Small intestine (tissue), 7 donors: ENCODE measurements around the gene C5orf34. TPM values are rescaled to one million over a fixed set of nuclear protein-coding genes. Genes with fewer than 3 reads are reported as not detected.
"Not testable (repeated sequence)": the region's sequence is repeated elsewhere in the genome, so short reads cannot be mapped to it uniquely, and the experiment has no call there.

Source experiments
- DNase-seq, 2 donors: peaks; one replicate each; pipeline versions ENCODE4 v3.0.0 to v3.0.0-alpha.2; 2013
- FAIRE-seq: peaks from 2 replicates; lab custom pipeline; 2012; peaks lifted over from hg19 to GRCh38; lab: Jason Lieb, UNC
- H3K27ac ChIP-seq, 3 donors: one replicate each; pipeline ENCODE4 v1.5.1; 2013; ENCODE audit warnings: low read length in 2 of 3, mild to moderate bottlenecking in 2 of 3, control low read depth in 1 of 3, inconsistent platforms in 1 of 3, low read depth in 1 of 3, moderate library complexity in 1 of 3
- H3K27me3 ChIP-seq, 3 donors: one replicate each; pipeline ENCODE4 v1.6.1; 2013; ENCODE audit warnings: low read length in 3 of 3, inconsistent platforms in 1 of 3; ENCODE audit not compliant: control insufficient read depth in 3 of 3, insufficient read depth in 3 of 3
- H3K36me3 ChIP-seq, 3 donors: one replicate each; pipeline ENCODE4 v1.6.1; 2013; ENCODE audit warnings: low read length in 3 of 3, inconsistent platforms in 1 of 3, low read depth in 1 of 3, mild to moderate bottlenecking in 1 of 3, moderate library complexity in 1 of 3; ENCODE audit not compliant: control insufficient read depth in 3 of 3, insufficient read depth in 2 of 3
- H3K4me1 ChIP-seq, 3 donors: one replicate each; pipeline ENCODE4 v1.6.1; 2013; ENCODE audit warnings: low read length in 2 of 3, inconsistent platforms in 1 of 3, low read depth in 1 of 3, mild to moderate bottlenecking in 1 of 3, moderate library complexity in 1 of 3; ENCODE audit not compliant: control insufficient read depth in 3 of 3, insufficient read depth in 2 of 3
- H3K4me3 ChIP-seq, 3 donors: one replicate each; pipeline ENCODE4 v1.5.1; 2013; ENCODE audit warnings: low read length in 3 of 3, control low read depth in 1 of 3, inconsistent platforms in 1 of 3, low read depth in 1 of 3, mild to moderate bottlenecking in 1 of 3, moderate library complexity in 1 of 3
- H3K9me3 ChIP-seq, 2 donors: one replicate each; pipeline ENCODE4 v1.6.1; 2013; ENCODE audit warnings: low read depth in 1 of 2, low read length in 1 of 2; ENCODE audit not compliant: control insufficient read depth in 2 of 2, insufficient read depth in 1 of 2
- WGBS, 3 donors: extraction: QIAGEN DNeasy Blood & Tissue Kit; methylation state at CpG; one replicate each; pipeline ENCODE4 v1.1.7; 2013; 5-methylcytosine and 5-hydroxymethylcytosine counted together
- polyA plus RNA-seq, 4 donors: library from polyadenylated mRNA; stranded (reverse) in 3 of 4; unstranded in 1 of 4; fragments of 200-250 nt in 3 of 4; fragments of 120-200 nt in 1 of 4; gene quantifications; one replicate each; pipeline versions ENCODE4 v1.2.1 to v1.2.3, GENCODE V29; 2013
- donor health status: healthy with polysubstance abuse.
- donor health status: control.
- donor health status: control.
- donor health status: Bipolar disorder and iron deficiency.
- donor health status: healthy.

Gene C5orf34
- polyA plus RNA-seq, 4 donors = 0.22 to 2.2 (median 2.1) TPM; not detected in 1

DNA sequence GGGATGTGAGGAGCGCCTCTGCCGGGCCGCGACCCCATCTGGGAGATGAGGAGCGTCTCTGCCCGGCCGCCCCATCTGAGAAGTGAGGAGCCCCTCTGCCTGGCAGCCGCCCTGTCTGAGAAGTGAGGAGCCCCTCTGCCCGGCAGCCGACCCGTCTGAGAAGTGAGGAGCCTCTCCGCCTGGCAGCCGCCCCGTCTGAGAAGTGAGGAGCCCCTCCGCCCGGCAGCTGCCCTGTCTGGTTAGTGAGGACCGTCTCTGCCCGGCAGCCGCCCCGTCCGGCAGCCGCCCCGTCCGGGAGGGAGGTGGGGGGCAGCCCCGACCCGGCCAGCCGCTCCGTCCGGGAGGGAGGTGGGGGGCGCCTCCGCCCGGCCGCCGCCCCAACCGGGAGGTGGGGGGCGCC lies 3.9 kb downstream of the C5orf34 start:
- H3K27me3 ChIP-seq = not testable (repeated sequence)

DNA sequence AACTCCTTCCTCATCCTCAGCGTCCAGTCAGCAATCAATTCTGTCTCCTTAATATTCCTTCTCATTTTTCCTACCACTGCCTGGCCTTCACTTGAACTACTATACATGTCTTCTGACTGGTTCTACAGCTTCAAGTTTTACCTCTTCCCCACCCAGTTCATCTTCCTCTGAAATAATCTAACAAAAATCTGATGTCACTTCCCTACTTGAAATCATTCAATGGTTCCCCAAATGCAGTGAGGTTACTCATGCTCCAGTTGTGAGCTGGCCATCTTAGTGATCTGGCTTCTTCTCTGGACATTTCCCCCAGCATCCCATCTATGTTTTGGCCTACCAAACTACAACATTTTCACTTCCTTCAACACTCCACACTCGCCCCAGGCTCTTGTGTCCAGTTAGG lies 16.4 kb downstream of the C5orf34 start:
- FAIRE-seq = no peak
- WGBS, 3 donors = 87 to 96% (median 92%) methylated on average over 2 of the region's 2 CpGs
- H3K9me3 ChIP-seq = no peaks in the 10 kb centered on the region

More for the DNA sequence above, 3.9 kb downstream of the C5orf34 start:
- not testable (repeated sequence) for H3K4me1 ChIP-seq, H3K36me3 ChIP-seq, FAIRE-seq, DNase-seq, H3K27ac ChIP-seq, H3K9me3 ChIP-seq, H3K4me3 ChIP-seq
- WGBS, 3 donors = 94 to 95% (median 94%) methylated on average over 20 to 36 of the region's 36 CpGs

DNA sequence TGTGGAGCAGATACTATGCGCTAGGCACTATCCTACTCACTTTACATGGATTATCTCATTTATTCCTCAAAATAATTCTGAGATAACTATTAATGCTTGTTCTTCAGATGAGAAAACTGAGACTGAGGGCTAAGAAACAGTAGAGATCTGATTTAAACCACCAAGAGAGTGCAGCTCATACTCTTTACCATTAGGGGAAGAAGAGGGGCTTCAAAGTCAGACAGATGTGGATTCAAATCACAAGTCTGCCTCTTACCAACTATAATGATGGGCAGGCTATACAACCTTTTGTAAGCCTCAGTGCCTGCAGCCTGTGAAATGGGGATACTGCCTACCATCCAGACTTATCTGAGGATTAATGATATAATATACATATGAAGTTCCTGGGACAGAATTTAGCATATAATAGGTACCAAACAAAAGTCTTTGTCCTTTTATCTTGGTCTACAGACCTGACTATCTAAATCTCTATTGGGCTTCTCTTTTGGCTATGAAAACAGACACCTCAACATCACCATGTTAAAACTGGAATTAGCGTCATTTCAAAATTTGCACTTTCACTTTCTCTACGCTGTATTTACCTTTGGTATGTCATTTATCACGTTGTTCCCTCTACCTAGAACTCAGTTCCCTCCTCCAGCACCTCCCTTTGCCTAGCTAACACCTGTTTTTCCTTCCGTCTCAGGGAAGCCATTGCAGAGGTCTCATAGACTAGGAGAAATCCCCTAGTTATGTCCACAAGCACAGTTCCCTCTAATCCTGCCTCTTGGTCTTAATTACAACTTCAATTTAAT lies 17.4 kb downstream of the C5orf34 start:
- 35 to 64% (median 46%) methylated on average over 5 of the region's 5 CpGs for WGBS, 3 donors
- DNase-seq = peak in 1 of 2 donors; percentile 76
- H3K27me3 ChIP-seq = no peaks in the 10 kb centered on the region
- no peak for FAIRE-seq
- no peaks in the 10 kb centered on the region for H3K9me3 ChIP-seq
- no peaks in the 10 kb centered on the region for H3K36me3 ChIP-seq
- H3K4me1 ChIP-seq = no peaks in the 10 kb centered on the region
- peak overlapping the region in 1 of 3 donors; percentile 31 for H3K4me3 ChIP-seq
- peak overlapping the region in 1 of 3 donors; percentile 26 for H3K27ac ChIP-seq

More for the DNA sequence above, 16.4 kb downstream of the C5orf34 start:
- Histone ChIP-seq H3K27ac (no peak overlapping the region), H3K4me1 (no peaks in the 10 kb centered on the region), H3K36me3 (no peaks in the 10 kb centered on the region), H3K27me3 (no peaks in the 10 kb centered on the region), H3K4me3 (no peak overlapping the region)
- no peak for DNase-seq

DNA sequence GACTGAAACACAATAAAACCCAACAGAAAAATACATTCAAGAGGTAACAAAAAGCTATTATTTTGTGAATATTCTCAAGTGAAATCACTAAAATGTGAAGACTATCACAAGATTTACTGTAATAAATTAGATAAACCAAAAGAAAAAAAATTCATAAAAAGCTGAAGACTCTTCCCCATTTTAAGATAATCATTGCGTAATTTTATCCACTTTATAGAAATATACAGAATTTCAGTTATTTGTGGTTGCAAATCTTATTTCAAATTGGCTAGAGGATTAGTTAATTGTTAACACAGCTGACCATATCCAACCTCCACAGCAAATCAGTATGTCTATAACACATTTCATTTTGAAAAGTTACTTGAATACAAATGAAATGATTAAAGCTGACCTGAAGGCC lies 23.6 kb downstream of the C5orf34 start:
- Histone ChIP-seq H3K9me3 (no peaks in the 10 kb centered on the region), H3K27ac (no peak overlapping the region), H3K4me1 (no peaks in the 10 kb centered on the region), H3K4me3 (no peak overlapping the region), H3K27me3 (no peaks in the 10 kb centered on the region), H3K36me3 (no peaks in the 10 kb centered on the region)
- DNase-seq = no peak
- FAIRE-seq = no peak
- 99 to 100% (median 100%) methylated on average over 1 of the region's 1 CpG for WGBS, 3 donors

DNA sequence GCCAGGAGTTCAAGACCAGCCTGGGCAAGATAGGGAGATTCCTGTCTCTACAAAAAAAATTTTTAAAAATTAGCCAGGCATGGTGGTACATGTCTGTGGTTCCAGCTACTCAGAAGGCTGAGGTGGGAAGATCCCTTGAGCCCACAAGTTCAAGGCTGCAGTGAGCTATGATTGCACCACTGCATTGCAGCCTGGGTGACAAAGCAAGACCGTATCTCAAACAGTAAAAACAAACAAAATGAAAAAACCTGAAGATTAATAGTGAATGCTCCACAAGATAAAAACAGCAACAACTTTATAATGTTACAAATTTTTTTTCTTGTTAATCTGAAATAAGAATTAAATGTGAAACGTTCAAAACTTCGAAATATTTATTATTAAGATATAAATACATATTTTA lies 28.6 kb downstream of the C5orf34 start:
- no peaks in the 10 kb centered on the region for H3K9me3 ChIP-seq
- H3K4me3 ChIP-seq = no peak overlapping the region
- no peak overlapping the region for H3K27ac ChIP-seq
- H3K27me3 ChIP-seq = no peaks in the 10 kb centered on the region
- WGBS, 3 donors = 91 to 93% (median 93%) methylated on average over 3 of the region's 3 CpGs
- peaks cover 0 to 5% (median 0%) of the 10 kb centered on the region in 3 donors for H3K4me1 ChIP-seq
- FAIRE-seq (peak; percentile 85), DNase-seq (no peak)
- H3K36me3 ChIP-seq = no peaks in the 10 kb centered on the region

DNA sequence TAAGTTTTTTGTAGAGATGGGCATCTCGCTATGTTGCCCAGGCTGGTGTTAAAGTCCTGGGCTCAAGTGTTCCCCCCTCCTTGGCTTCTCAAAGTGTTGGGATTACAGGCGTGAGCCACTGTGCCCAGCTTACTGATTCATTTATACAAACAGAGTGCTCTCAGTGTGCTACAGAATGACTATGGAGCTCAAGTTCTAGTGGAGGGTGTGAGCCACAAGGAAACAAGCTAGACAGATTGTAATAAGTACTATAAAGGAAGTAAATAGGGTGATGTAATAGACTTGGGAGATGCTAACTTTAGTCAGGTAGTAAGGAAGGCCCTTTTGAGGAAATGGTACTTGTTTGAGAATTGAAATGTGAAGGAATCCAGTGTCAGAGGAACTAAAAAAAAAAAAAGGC lies 29.5 kb downstream of the C5orf34 start:
- WGBS, 3 donors = 88 to 94% (median 88%) methylated on average over 2 of the region's 2 CpGs
- Histone ChIP-seq H3K4me1 (peaks cover 0 to 5% (median 0%) of the 10 kb centered on the region in 3 donors), H3K27me3 (no peaks in the 10 kb centered on the region), H3K36me3 (no peaks in the 10 kb centered on the region), H3K4me3 (no peak overlapping the region), H3K9me3 (no peaks in the 10 kb centered on the region), H3K27ac (no peak overlapping the region)
- DNase-seq (peak; percentile 13 to 26), FAIRE-seq (no peak)

GRCh38 chr5:43484106-43484849 lies 30.7 kb downstream of the C5orf34 start:
- FAIRE-seq (no peak), DNase-seq (peak; percentile 86 to 96)
- Histone ChIP-seq H3K27ac (peak overlapping the region; percentile 91 to 99 (median 98)), H3K27me3 (no peaks in the 10 kb centered on the region), H3K4me3 (peak overlapping the region; percentile 27 to 96 (median 93)), H3K36me3 (no peaks in the 10 kb centered on the region), H3K9me3 (no peaks in the 10 kb centered on the region), H3K4me1 (peaks cover 0 to 5% (median 0%) of the 10 kb centered on the region in 3 donors)
- 2 to 3% (median 3%) methylated on average over 32 of the region's 32 CpGs for WGBS, 3 donors

DNA sequence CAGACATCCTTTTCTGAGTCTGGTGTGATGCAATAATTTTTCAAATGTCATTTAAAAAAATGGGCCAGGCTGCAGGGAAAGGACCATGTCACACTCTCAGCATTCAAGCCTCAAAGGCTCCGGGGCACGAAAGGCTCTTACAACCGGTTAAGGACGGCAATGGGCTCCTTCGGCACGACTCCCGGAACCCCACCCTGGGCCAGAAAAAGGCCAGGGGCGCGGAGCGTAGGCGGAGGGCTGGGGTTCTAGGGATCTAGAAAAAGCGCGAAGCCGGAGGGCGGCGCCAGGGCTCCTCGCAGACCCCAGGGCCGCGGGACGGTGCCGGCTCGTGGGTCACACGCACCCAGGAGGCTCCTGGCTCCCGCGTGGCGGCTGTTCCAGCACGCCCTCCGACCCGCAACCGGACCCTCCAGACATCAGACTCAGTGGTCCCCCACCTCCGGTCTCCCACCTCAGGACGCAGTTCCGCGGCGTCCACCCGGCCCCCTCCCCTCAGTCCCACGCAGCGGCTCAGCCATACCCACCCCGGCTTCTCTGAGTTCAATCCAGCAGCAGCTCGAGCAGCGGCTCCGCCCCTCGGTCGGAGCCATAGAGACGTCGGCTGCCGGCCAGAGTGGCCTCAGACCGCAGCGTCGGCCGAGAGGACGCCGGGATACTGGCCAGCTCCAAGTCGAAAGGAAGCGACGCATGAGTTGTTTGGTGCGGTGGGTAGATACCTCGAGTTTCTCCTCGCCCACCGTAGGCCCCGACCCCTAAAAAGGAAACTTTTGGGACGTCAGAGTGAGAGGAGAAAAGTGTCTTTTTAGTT lies 31.4 kb downstream of the C5orf34 start, which contains the start of gene TMEM267:
Gene TMEM267 (minus strand): TSS at position 568 of the 808 bp plus-strand sequence. CDS start 29,896 bp downstream, outside the sequence.
- 0% methylated on average over 58 to 62 of the region's 62 CpGs for WGBS, 3 donors
- H3K36me3 ChIP-seq = no peaks in the 10 kb centered on the region
- no peaks in the 10 kb centered on the region for H3K27me3 ChIP-seq
- peak within 1 kb of the TSS; percentile 91 to 99 (median 98) for H3K27ac ChIP-seq
- H3K4me1 ChIP-seq = peaks cover 0 to 5% (median 0%) of the 10 kb centered on the region in 3 donors
- H3K4me3 ChIP-seq = peak within 1 kb of the TSS; percentile 85 to 96 (median 93)
- no peaks in the 10 kb centered on the region for H3K9me3 ChIP-seq
- DNase-seq (peak; percentile 92 to 97), FAIRE-seq (no peak)
